Ovary (tissue), 9 donors: ENCODE measurements around the gene TYMS. TPM values are rescaled to one million over a fixed set of nuclear protein-coding genes. Genes with fewer than 3 reads are reported as not detected.

Experiments used
- DNase-seq, 5 donors: peaks; one replicate each; pipeline ENCODE4 v3.0.0-alpha.2; 2019 to 2020
- H3K27ac ChIP-seq, 2 donors: fragments of 200-600 bp; one replicate each; pipeline versions ENCODE4 v1.5.1 to v1.8.0; 2019 to 2022
- H3K27me3 ChIP-seq: fragments of 200-600 bp; one replicate; pipeline ENCODE4 v1.8.0; 2022
- H3K36me3 ChIP-seq: fragments of 200-600 bp; sonication (generic); one replicate; pipeline ENCODE4 v1.5.1; 2019
- H3K4me1 ChIP-seq: one replicate; pipeline ENCODE4 v1.8.1; 2013; ENCODE audit warnings: mild to moderate bottlenecking, moderate library complexity; ENCODE audit not compliant: insufficient read depth
- H3K4me3 ChIP-seq: fragments of 200-600 bp; sonication (generic); one replicate; pipeline ENCODE4 v1.5.1; 2017
- H3K9me3 ChIP-seq, 2 donors: fragments of 200-600 bp in 1 of 2; sonication (generic) in 1 of 2; one replicate each; pipeline versions ENCODE4 v1.5.1 to v1.8.1; 2013 to 2019; ENCODE audit warnings: mild to moderate bottlenecking in 1 of 2, moderate library complexity in 1 of 2
- CTCF ChIP-seq, 3 donors: fragments of 450-650 bp in 2 of 3; fragments of 200-600 bp in 1 of 3; IDR thresholded peaks; one replicate each; pipeline versions ENCODE4 v1.5.1 to v1.8.0; 2016 to 2022; ENCODE audit warnings: antibody characterized with exemption in 3 of 3, mild to moderate bottlenecking in 1 of 3
- EP300 ChIP-seq: sonication (generic); formaldehyde crosslinking; IDR thresholded peaks from one replicate; pipeline ENCODE4 v1.6.1; 2017; ENCODE audit warnings: antibody characterized with exemption
- POLR2A ChIP-seq: fragments of 450-650 bp; IDR thresholded peaks from one replicate; pipeline ENCODE4 v1.6.1; 2017; ENCODE audit warnings: antibody characterized with exemption, mild to moderate bottlenecking, moderate library complexity
- WGBS, 3 donors: extraction: QIAGEN DNeasy Blood & Tissue Kit in 1 of 3; methylation state at CpG; one replicate each; pipeline versions ENCODE4 v1.1.5 to v1.1.7; 2013 to 2017; 5-methylcytosine and 5-hydroxymethylcytosine counted together
- intact Hi-C, 4 donors: fragments of 100-400 bp; cut with DNase I; formaldehyde crosslinking; loops; one replicate each; pipeline versions ENCODE4 v1.11.0 to v1.15.1; 2022 to 2023
- polyA plus RNA-seq, 2 donors: library from polyadenylated mRNA; stranded (reverse); fragments of 200-250 nt in 1 of 2; fragments of 350-450 nt in 1 of 2; fragmentation: Illumina TruSeq in 1 of 2; extraction: RNeasy Lipid Tissue Mini Kit (QIAGEN cat#74804) in 1 of 2; gene quantifications; one replicate each; pipeline ENCODE4 v1.2.3, GENCODE V29; 2013 to 2014
- total RNA-seq, 7 donors: library from RNA; depleted of rRNA in 2 of 7; stranded (reverse); fragments of >200 nt in 2 of 7; fragmentation: NEBNext Ultra II Directional in 3 of 7; extraction: Animal tissue kit (Norgen Biotek cat#: 25700) in 3 of 7; gene quantifications; one replicate each; pipeline versions ENCODE4 v1.1.0 to v1.2.4, GENCODE V29; 2016 to 2023
- donor health status: DM: no; HTN: no; CAD: no; lungs with moderate emphysema.
- donor health status: DM: no; HTN: no; CAD: no.
- donor health status: Bipolar disorder and iron deficiency.
- donor health status: DM: yes; HTN: yes; CAD: no.
- donor health status: DM: no; HTN: no; CAD: no.
- donor health status: DM: yes; HTN: yes; CAD: no.

TYMS gene
- total and polyA plus RNA-seq, 9 donors, result 0.48 to 8.4 (median 4.4) TPM

- 86 to 89% (median 88%) methylated on average over 5 of the region's 5 CpGs for WGBS, 3 donors
- H3K27ac ChIP-seq, result no peak overlapping the region
- H3K9me3 ChIP-seq, result no peaks in the 10 kb centered on the region
- H3K4me3 ChIP-seq, result no peak overlapping the region
- no peaks in the 10 kb centered on the region for H3K4me1 ChIP-seq
- DNase-seq, result no peak
- TF ChIP-seq POLR2A (no peak), CTCF (IDR thresholded peaks at IDR 0.05) (no peak), EP300 (no peak)
- no peaks in the 10 kb centered on the region for H3K36me3 ChIP-seq
- intact Hi-C loops, result no loop called here
- H3K27me3 ChIP-seq, result no peaks in the 10 kb centered on the region
These were observed 18.6 kb downstream of the TYMS start for GRCh38 chr18:676069-676468.

GRCh38 chr18:676736-677135 is 19.3 kb downstream of the TYMS start:
- H3K9me3 ChIP-seq, result no peaks in the 10 kb centered on the region
- intact Hi-C loops, result no loop called here
- H3K27ac ChIP-seq, result no peak overlapping the region
- no peaks in the 10 kb centered on the region for H3K27me3 ChIP-seq
- H3K36me3 ChIP-seq, result no peaks in the 10 kb centered on the region
- no peak for DNase-seq
- no peak overlapping the region for H3K4me3 ChIP-seq
- TF ChIP-seq POLR2A, result no peak
- no peak for TF ChIP-seq EP300
- no peak for TF ChIP-seq CTCF (IDR thresholded peaks at IDR 0.05)
- 88 to 92% (median 92%) methylated on average over 3 of the region's 3 CpGs for WGBS, 3 donors
- H3K4me1 ChIP-seq, result no peaks in the 10 kb centered on the region

GRCh38 chr18:677145-677544 is 19.7 kb downstream of the TYMS start:
- intact Hi-C loops, result no loop called here
- Histone ChIP-seq H3K27ac (no peak overlapping the region), H3K4me3 (no peak overlapping the region), H3K9me3 (no peaks in the 10 kb centered on the region), H3K36me3 (no peaks in the 10 kb centered on the region), H3K27me3 (no peaks in the 10 kb centered on the region), H3K4me1 (no peaks in the 10 kb centered on the region)
- DNase-seq, result no peak
- TF ChIP-seq POLR2A (no peak), EP300 (no peak), CTCF (IDR thresholded peaks at IDR 0.05) (no peak)
- 62 to 91% (median 89%) methylated on average over 4 of the region's 4 CpGs for WGBS, 3 donors

- H3K36me3 ChIP-seq, result no peaks in the 10 kb centered on the region
- intact Hi-C loops, result no loop called here
These were observed 20.5 kb downstream of the TYMS start for GRCh38 chr18:677951-678381.

More at GRCh38 chr18:677951-678381, 20.5 kb downstream of the TYMS start:
- DNase-seq, result no peak
- Histone ChIP-seq H3K4me3 (no peak overlapping the region), H3K9me3 (no peaks in the 10 kb centered on the region), H3K27me3 (no peaks in the 10 kb centered on the region), H3K4me1 (no peaks in the 10 kb centered on the region), H3K27ac (no peak overlapping the region)
- TF ChIP-seq EP300, result no peak
- no peak for TF ChIP-seq CTCF (IDR thresholded peaks at IDR 0.05)
- TF ChIP-seq POLR2A, result no peak
- 89 to 94% (median 89%) methylated on average over 14 of the region's 14 CpGs for WGBS, 3 donors
